Fibroblast of pulmonary artery (primary cell): ENCODE measurements around the gene ITPR2.
"Not testable (repeated sequence)": the region's sequence is repeated elsewhere in the genome, so short reads cannot be mapped to it uniquely, and the experiment has no call there.

Experiments
- DNase-seq: peaks from one replicate; pipeline ENCODE4 v3.0.0-alpha.2; 2010; ENCODE audit warnings: low read depth
- H3K4me3 ChIP-seq: replicated peaks from 2 replicates; pipeline ENCODE4 v1.5.1; 2011; ENCODE audit warnings: low read depth, mild to moderate bottlenecking, control low read depth, low read length, moderate library complexity
- CTCF ChIP-seq: IDR thresholded peaks from 2 replicates; pipeline ENCODE4 v1.5.1; 2011; ENCODE audit warnings: mild to moderate bottlenecking, control low read depth, low read length, inconsistent platforms; ENCODE audit errors: missing control alignments

Gene ITPR2

GRCh38 chr12:26839512-26839911 lies 6.5 kb upstream of the ITPR2 start:
- DNase-seq, result no peak
- TF ChIP-seq CTCF, result no peak

GRCh38 chr12:26838888-26839416 lies 6.0 kb upstream of the ITPR2 start:
- TF ChIP-seq CTCF, result no peak
- DNase-seq, result no peak

More at GRCh38 chr12:26839512-26839911, 6.5 kb upstream of the ITPR2 start:
- H3K4me3 ChIP-seq, result no peak overlapping the region

GRCh38 chr12:26836201-26836600 lies 3.2 kb upstream of the ITPR2 start:
- no peak overlapping the region for H3K4me3 ChIP-seq
- no peak for DNase-seq
- TF ChIP-seq CTCF, result no peak

More at GRCh38 chr12:26838888-26839416, 6.0 kb upstream of the ITPR2 start:
- H3K4me3 ChIP-seq, result no peak overlapping the region

- not testable (repeated sequence) for DNase-seq, H3K4me3 ChIP-seq
Measured at GRCh38 chr12:26834503-26835060, 1.6 kb upstream of the ITPR2 start.

GRCh38 chr12:26833743-26834490 lies 923 bp upstream of the ITPR2 start:
- peak; percentile 50 for DNase-seq

GRCh38 chr12:26831951-26832821 lies 808 bp downstream of the ITPR2 start:
- peak overlapping the region; percentile 88 for H3K4me3 ChIP-seq
- DNase-seq, result peak; percentile 82
- TF ChIP-seq CTCF, result peak; percentile 8

More at GRCh38 chr12:26833743-26834490, 923 bp upstream of the ITPR2 start:
- peak overlapping the region; percentile 64 for H3K4me3 ChIP-seq
- no peak for TF ChIP-seq CTCF
